Right atrium auricular region (tissue), 2 donors: ENCODE results near the gene ZNRD2. TPM values are rescaled to one million over a fixed set of nuclear protein-coding genes. Genes with fewer than 3 reads are reported as not detected.

Experiments
- DNase-seq: peaks from one replicate; pipeline ENCODE4 v3.0.0-alpha.2; 2019; ENCODE audit warnings: low spot score
- H3K27ac ChIP-seq, 2 donors: fragments of 200-600 bp; sonication (generic); 1 replicate in 1 of 2; 2 replicates in 1 of 2; pipeline ENCODE4 v1.5.1; 2016 to 2019
- H3K27me3 ChIP-seq, 2 donors: fragments of 200-600 bp; sonication (generic); one replicate each; pipeline versions ENCODE4 v1.5.1 to v1.6.0; 2017 to 2019
- H3K36me3 ChIP-seq: fragments of 200-600 bp; sonication (generic); one replicate; pipeline ENCODE4 v1.5.1; 2016
- H3K4me1 ChIP-seq, 2 donors: fragments of 200-600 bp; sonication (generic); one replicate each; pipeline versions ENCODE4 v1.5.1 to v1.6.0; 2017 to 2019
- H3K4me3 ChIP-seq, 2 donors: fragments of 200-600 bp; sonication (generic); 1 replicate in 1 of 2; 2 replicates in 1 of 2; pipeline ENCODE4 v1.5.1; 2017 to 2019; ENCODE audit warnings: mild to moderate bottlenecking in 1 of 2, moderate library complexity in 1 of 2
- H3K9me3 ChIP-seq, 2 donors: fragments of 200-600 bp; sonication (generic); one replicate each; pipeline ENCODE4 v1.5.1; 2019
- total RNA-seq, 2 donors: library from RNA; depleted of rRNA; stranded (reverse); fragments of >200 nt; gene quantifications; one replicate each; pipeline ENCODE4 v1.1.0, GENCODE V29; 2016
- TF ChIP-seq, protein P1 (sequence below), 2 donors: fragments of 200-600 bp; sonication (generic); IDR thresholded peaks; one replicate each; pipeline ENCODE4 v1.5.1; 2019; ENCODE audit warnings: antibody characterized with exemption in 2 of 2

The ZNRD2 gene
- total RNA-seq, 2 donors from 2014 or later = 36.1 to 50.6 TPM

- H3K27ac ChIP-seq = no peak overlapping the region
- peaks cover 72% of the 10 kb centered on the region for H3K36me3 ChIP-seq
- TF ChIP-seq, protein P1, sequence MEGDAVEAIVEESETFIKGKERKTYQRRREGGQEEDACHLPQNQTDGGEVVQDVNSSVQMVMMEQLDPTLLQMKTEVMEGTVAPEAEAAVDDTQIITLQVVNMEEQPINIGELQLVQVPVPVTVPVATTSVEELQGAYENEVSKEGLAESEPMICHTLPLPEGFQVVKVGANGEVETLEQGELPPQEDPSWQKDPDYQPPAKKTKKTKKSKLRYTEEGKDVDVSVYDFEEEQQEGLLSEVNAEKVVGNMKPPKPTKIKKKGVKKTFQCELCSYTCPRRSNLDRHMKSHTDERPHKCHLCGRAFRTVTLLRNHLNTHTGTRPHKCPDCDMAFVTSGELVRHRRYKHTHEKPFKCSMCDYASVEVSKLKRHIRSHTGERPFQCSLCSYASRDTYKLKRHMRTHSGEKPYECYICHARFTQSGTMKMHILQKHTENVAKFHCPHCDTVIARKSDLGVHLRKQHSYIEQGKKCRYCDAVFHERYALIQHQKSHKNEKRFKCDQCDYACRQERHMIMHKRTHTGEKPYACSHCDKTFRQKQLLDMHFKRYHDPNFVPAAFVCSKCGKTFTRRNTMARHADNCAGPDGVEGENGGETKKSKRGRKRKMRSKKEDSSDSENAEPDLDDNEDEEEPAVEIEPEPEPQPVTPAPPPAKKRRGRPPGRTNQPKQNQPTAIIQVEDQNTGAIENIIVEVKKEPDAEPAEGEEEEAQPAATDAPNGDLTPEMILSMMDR (IDR thresholded peaks at IDR 0.05) = no peak
- no peak for DNase-seq
- no peaks in the 10 kb centered on the region for H3K27me3 ChIP-seq
- no peaks in the 10 kb centered on the region for H3K9me3 ChIP-seq
- no peak overlapping the region for H3K4me3 ChIP-seq
- H3K4me1 ChIP-seq = peaks cover 0 to 4% of the 10 kb centered on the region in 2 donors
Observed at GRCh38 chr11:65532388-65533064, 37.8 kb upstream of the ZNRD2 start.

DNA sequence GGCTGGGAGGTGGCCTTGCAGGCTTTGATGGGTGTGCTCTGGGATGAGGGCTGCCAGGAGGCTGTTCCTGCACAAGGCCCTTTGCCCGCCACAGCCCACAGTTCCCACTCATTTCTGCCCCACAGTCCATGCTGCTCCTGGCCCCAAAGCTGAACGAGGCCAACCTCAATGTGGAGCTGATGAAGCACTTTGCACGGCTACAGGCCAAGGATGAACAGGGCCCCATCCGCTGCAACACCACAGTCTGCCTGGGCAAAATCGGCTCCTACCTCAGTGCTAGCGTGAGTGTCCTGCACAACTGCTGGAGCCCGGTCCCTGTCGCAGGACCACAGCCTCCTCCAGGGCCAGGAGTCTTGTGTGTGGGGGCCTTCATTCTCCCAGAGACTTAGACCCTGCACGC is 35.2 kb upstream of the ZNRD2 start:
- H3K4me1 ChIP-seq = peaks cover 0 to 8% of the 10 kb centered on the region in 2 donors
- TF ChIP-seq, protein P1 (IDR thresholded peaks at IDR 0.05) = no peak
- H3K36me3 ChIP-seq = peaks cover 69% of the 10 kb centered on the region
- no peak for DNase-seq
- H3K4me3 ChIP-seq = no peak overlapping the region
- H3K27me3 ChIP-seq = no peaks in the 10 kb centered on the region
- no peak overlapping the region for H3K27ac ChIP-seq
- no peaks in the 10 kb centered on the region for H3K9me3 ChIP-seq

DNA sequence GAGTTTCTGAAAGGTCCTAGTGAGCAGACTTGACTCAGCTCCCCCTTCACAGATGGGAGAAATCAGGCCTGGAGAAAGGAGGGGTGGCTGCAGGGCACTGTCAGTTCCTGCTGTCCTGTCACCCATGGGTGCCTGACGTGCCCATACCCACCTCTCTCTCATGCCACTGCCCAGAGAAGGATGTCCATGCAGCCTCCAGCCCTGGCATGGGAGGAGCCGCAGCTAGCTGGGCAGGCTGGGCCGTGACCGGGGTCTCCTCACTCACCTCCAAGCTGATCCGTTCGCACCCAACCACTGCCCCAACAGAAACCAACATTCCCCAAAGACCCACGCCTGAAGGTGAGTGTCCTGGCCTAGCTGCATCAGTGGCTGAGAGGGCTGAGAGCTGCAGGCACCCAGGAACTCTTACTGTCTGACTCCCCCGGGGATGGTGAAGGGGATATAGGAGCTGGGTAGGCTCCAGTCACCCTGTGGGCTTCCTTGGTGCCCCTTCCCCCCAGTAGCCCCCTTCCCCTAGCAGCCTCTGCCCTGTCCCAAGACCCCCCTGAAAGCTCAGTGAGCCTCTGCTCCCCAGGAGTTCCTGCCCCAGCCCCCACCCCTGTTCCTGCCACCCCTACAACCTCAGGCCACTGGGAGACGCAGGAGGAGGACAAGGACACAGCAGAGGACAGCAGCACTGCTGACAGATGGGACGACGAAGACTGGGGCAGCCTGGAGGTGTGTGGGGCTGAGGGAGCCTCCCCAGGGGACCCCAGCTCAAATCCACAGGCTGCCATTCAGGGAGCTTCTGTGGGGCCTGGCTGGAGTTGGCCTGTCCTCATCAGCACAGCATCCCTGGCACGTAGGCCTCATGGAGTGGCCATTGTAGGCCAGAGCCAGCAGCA is 33.6 kb upstream of the ZNRD2 start:
- peaks cover 53% of the 10 kb centered on the region for H3K36me3 ChIP-seq
- no peak overlapping the region for H3K4me3 ChIP-seq
- H3K27ac ChIP-seq = no peak overlapping the region
- no peak for DNase-seq
- no peaks in the 10 kb centered on the region for H3K9me3 ChIP-seq
- no peaks in the 10 kb centered on the region for H3K27me3 ChIP-seq
- peaks cover 0 to 20% of the 10 kb centered on the region in 2 donors for H3K4me1 ChIP-seq
- TF ChIP-seq, protein P1 (IDR thresholded peaks at IDR 0.05) = no peak

DNA sequence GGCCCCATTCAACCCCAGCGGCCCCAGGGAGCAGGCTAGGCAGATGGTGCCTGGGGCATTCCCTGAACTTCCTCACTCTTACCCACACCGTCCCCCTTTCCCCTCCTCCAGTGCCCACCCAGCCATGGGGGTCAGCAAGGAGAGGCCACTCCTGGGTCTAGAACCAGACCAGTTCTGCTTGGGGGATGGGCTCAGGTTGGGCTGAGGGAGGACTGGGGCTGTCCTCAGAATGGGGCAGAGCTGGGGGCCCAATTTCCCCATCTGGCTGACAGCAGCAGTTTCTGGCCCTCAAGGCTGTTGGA is 33.0 kb upstream of the ZNRD2 start:
- DNase-seq = no peak
- no peaks in the 10 kb centered on the region for H3K27me3 ChIP-seq
- H3K4me3 ChIP-seq = no peak overlapping the region
- TF ChIP-seq, protein P1 (IDR thresholded peaks at IDR 0.05) = no peak
- peaks cover 0 to 23% of the 10 kb centered on the region in 2 donors for H3K4me1 ChIP-seq
- no peak overlapping the region for H3K27ac ChIP-seq
- no peaks in the 10 kb centered on the region for H3K9me3 ChIP-seq
- H3K36me3 ChIP-seq = peaks cover 47% of the 10 kb centered on the region

DNA sequence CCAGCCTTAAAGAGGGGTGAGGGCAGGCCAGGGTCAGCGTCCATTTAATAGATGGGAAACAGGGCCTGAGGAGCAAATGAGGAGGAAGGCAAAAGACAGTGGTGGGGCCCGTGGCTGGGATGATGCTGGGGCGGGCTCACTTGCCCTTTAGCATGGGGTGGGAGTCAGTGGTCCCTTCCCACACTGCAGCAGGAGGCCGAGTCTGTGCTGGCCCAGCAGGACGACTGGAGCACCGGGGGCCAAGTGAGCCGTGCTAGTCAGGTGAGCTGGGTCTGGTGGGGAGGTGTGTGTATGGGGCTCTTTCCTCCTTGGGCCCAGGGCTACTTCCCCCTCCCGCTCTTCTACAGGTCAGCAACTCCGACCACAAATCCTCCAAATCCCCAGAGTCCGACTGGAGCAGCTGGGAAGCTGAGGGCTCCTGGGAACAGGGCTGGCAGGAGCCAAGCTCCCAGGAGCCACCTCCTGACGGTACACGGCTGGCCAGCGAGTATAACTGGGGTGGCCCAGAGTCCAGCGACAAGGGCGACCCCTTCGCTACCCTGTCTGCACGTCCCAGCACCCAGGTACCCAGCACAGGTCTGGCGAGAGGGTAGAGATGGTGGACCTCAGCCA is 32.6 kb upstream of the ZNRD2 start:
- H3K9me3 ChIP-seq = no peaks in the 10 kb centered on the region
- TF ChIP-seq, protein P1 (IDR thresholded peaks at IDR 0.05) = no peak
- H3K27ac ChIP-seq = no peak overlapping the region
- H3K27me3 ChIP-seq = no peaks in the 10 kb centered on the region
- peaks cover 43% of the 10 kb centered on the region for H3K36me3 ChIP-seq
- peaks cover 0 to 23% of the 10 kb centered on the region in 2 donors for H3K4me1 ChIP-seq
- DNase-seq = no peak
- no peak overlapping the region for H3K4me3 ChIP-seq
